SK-N-SH treated with all-trans-retinoic acid at 6 μM for 48 hours (cell line): ENCODE measurements around the gene SLC25A42.

Source experiments
- ATAC-seq: fragments of 200-7000 bp; cut with Tn5 transposase; 3 replicates; pipeline ENCODE4 v1.9.1; 2020; ENCODE audit warnings: mild to moderate bottlenecking, moderate library complexity
- ARNTL ChIP-seq: fragments of 450-650 bp; formaldehyde crosslinking; IDR thresholded peaks from 2 replicates; pipeline ENCODE4 v1.5.0; 2020; ENCODE audit warnings: low read depth, mild to moderate bottlenecking, moderate library complexity, borderline replicate concordance
- BACH2 ChIP-seq: fragments of 250-450 bp; sonication (Bioruptor Pico); IDR thresholded peaks from 2 replicates; pipeline ENCODE4 v1.9.0; 2021; ENCODE audit warnings: mild to moderate bottlenecking, borderline replicate concordance
- CSDC2 ChIP-seq: fragments of 250-450 bp; sonication (Bioruptor Pico); IDR thresholded peaks from 2 replicates; pipeline ENCODE4 v1.5.0; 2020; ENCODE audit warnings: mild to moderate bottlenecking, moderate library complexity
- ESRRG ChIP-seq: fragments of 250-450 bp; sonication (Bioruptor Pico); IDR thresholded peaks from 2 replicates; pipeline ENCODE4 v1.6.1; 2021; ENCODE audit warnings: mild to moderate bottlenecking
- GLIS3 ChIP-seq: fragments of 250-450 bp; sonication (Bioruptor Pico); IDR thresholded peaks from 2 replicates; pipeline ENCODE4 v1.5.0; 2020; ENCODE audit warnings: mild to moderate bottlenecking, moderate library complexity
- ISL1 ChIP-seq: fragments of 250-450 bp; sonication (Bioruptor Pico); IDR thresholded peaks from 2 replicates; pipeline ENCODE4 v2.1.2; 2022; ENCODE audit warnings: mild to moderate bottlenecking, moderate library complexity
- OSR1 ChIP-seq: fragments of 250-450 bp; sonication (Bioruptor Pico); IDR thresholded peaks from 2 replicates; pipeline ENCODE4 v1.8.0; 2022; ENCODE audit warnings: moderate library complexity, mild to moderate bottlenecking, inconsistent platforms
- PPARA ChIP-seq: fragments of 250-450 bp; sonication (Bioruptor Pico); IDR thresholded peaks from 2 replicates; pipeline ENCODE4 v1.5.0; 2020; ENCODE audit warnings: mild to moderate bottlenecking, borderline replicate concordance
- RARB ChIP-seq: fragments of 250-450 bp; sonication (Bioruptor Pico); IDR thresholded peaks from 2 replicates; pipeline ENCODE4 v1.8.0; 2021; ENCODE audit warnings: mild to moderate bottlenecking, moderate library complexity
- SNAI2 ChIP-seq: fragments of 250-450 bp; sonication (Bioruptor Pico); IDR thresholded peaks from 2 replicates; pipeline ENCODE4 v1.5.0; 2020; ENCODE audit warnings: mild to moderate bottlenecking, moderate library complexity
- TCF4 ChIP-seq: fragments of 250-450 bp; sonication (Bioruptor Pico); IDR thresholded peaks from 2 replicates; pipeline ENCODE4 v1.8.0; 2021; ENCODE audit warnings: mild to moderate bottlenecking, moderate library complexity, borderline replicate concordance
- TOX ChIP-seq: fragments of 250-450 bp; sonication (Bioruptor Pico); IDR thresholded peaks from 2 replicates; pipeline ENCODE4 v1.8.0; 2021; ENCODE audit warnings: mild to moderate bottlenecking, moderate library complexity, borderline replicate concordance
- ZC3H10 ChIP-seq: fragments of 250-450 bp; sonication (Bioruptor Pico); IDR thresholded peaks from 2 replicates; pipeline ENCODE4 v1.5.1; 2021; ENCODE audit warnings: mild to moderate bottlenecking, moderate library complexity
- ZFP3 ChIP-seq: fragments of 250-450 bp; sonication (Bioruptor Pico); IDR thresholded peaks from 2 replicates; pipeline ENCODE4 v1.5.0; 2020; ENCODE audit warnings: mild to moderate bottlenecking, moderate library complexity
- ZFP30 ChIP-seq: fragments of 450-650 bp; formaldehyde crosslinking; IDR thresholded peaks from 2 replicates; pipeline ENCODE4 v1.5.0; 2022; ENCODE audit warnings: mild to moderate bottlenecking, moderate library complexity
- ZNF565 ChIP-seq: fragments of 450-650 bp; formaldehyde crosslinking; conservative IDR thresholded peaks from 2 replicates; pipeline ENCODE4 v1.5.0; 2020; ENCODE audit warnings: low read depth, mild to moderate bottlenecking, moderate library complexity
- ZNF8 ChIP-seq: fragments of 450-650 bp; formaldehyde crosslinking; IDR thresholded peaks from 2 replicates; pipeline ENCODE4 v1.5.0; 2020; ENCODE audit warnings: mild to moderate bottlenecking, moderate library complexity
- TF ChIP-seq, protein P1 (sequence below): fragments of 250-450 bp; sonication (Bioruptor Pico); IDR thresholded peaks from 2 replicates; pipeline ENCODE4 v1.5.1; 2021; ENCODE audit warnings: mild to moderate bottlenecking, moderate library complexity
- TF ChIP-seq, protein P2 (sequence below): fragments of 250-450 bp; sonication (Bioruptor Pico); IDR thresholded peaks from 2 replicates; pipeline ENCODE4 v1.8.0; 2021; ENCODE audit warnings: low read depth, mild to moderate bottlenecking, moderate library complexity, borderline replicate concordance
- TF ChIP-seq, protein P3 (sequence below): fragments of 250-450 bp; sonication (Bioruptor Pico); IDR thresholded peaks from 2 replicates; pipeline ENCODE4 v1.8.0; 2020; ENCODE audit warnings: mild to moderate bottlenecking, moderate library complexity, borderline replicate concordance
- TF ChIP-seq, protein P4 (sequence below): fragments of 250-450 bp; sonication (Bioruptor Pico); IDR thresholded peaks from 2 replicates; pipeline ENCODE4 v1.5.0; 2020; ENCODE audit warnings: mild to moderate bottlenecking, moderate library complexity
- TF ChIP-seq, protein P5 (sequence below): fragments of 250-450 bp; sonication (Bioruptor Pico); IDR thresholded peaks from 2 replicates; pipeline ENCODE4 v1.5.1; 2020; ENCODE audit warnings: low read depth, mild to moderate bottlenecking, moderate library complexity

SLC25A42 gene

DNA sequence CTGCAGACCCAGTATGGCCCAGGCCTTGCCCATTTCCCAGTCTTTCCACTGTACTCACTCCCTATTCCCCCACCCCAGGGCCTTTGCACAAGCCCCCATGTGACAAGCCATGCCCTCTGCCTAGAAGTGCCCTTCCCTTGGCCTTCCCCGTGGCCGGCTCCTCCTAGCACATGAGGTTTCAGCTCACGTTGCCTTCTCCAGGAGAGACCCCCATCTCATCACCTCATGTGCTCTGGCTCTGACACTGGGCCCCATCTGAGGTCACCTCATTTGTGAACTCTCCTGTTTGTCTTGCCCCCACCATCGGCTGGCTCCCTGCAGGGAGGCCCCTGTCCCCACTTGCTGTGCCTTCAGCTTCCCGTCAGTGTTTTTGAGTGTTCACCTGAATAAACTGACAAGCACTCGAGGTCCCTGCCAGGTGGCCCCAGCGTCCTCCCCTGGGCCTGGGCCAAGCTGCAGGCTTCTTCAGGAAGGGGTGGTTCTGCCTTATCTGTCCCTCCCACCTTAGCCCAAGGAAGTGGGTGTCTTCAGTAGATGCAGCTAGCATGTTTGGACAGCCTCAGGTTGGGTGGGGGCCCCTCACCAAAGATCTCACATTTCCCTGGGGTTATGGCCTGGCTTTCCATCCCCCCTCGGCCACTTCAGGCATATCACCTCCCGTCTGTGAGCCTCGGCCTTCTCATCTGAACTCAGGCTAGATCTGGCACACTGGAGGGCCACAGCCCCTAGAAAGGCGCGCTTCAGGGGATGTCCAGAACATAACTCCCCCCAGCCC is 3.8 kb upstream of the SLC25A42 start:
- TF ChIP-seq, protein P1, sequence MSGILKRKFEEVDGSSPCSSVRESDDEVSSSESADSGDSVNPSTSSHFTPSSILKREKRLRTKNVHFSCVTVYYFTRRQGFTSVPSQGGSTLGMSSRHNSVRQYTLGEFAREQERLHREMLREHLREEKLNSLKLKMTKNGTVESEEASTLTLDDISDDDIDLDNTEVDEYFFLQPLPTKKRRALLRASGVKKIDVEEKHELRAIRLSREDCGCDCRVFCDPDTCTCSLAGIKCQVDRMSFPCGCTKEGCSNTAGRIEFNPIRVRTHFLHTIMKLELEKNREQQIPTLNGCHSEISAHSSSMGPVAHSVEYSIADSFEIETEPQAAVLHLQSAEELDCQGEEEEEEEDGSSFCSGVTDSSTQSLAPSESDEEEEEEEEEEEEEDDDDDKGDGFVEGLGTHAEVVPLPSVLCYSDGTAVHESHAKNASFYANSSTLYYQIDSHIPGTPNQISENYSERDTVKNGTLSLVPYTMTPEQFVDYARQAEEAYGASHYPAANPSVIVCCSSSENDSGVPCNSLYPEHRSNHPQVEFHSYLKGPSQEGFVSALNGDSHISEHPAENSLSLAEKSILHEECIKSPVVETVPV (CRISPR knock-in tag) = no peak
- TF ChIP-seq CSDC2 (no peak), ARNTL (CRISPR knock-in tag) (no peak), ESRRG (CRISPR knock-in tag) (no peak), TCF4 (CRISPR knock-in tag) (no peak), OSR1 (CRISPR knock-in tag) (no peak), TOX (CRISPR knock-in tag) (no peak), RARB (CRISPR knock-in tag) (no peak), PPARA (CRISPR knock-in tag) (no peak), ISL1 (CRISPR knock-in tag) (no peak), BACH2 (CRISPR knock-in tag) (no peak), ZFP3 (CRISPR knock-in tag) (no peak), ZFP30 (CRISPR knock-in tag) (no peak)
- TF ChIP-seq, protein P2, sequence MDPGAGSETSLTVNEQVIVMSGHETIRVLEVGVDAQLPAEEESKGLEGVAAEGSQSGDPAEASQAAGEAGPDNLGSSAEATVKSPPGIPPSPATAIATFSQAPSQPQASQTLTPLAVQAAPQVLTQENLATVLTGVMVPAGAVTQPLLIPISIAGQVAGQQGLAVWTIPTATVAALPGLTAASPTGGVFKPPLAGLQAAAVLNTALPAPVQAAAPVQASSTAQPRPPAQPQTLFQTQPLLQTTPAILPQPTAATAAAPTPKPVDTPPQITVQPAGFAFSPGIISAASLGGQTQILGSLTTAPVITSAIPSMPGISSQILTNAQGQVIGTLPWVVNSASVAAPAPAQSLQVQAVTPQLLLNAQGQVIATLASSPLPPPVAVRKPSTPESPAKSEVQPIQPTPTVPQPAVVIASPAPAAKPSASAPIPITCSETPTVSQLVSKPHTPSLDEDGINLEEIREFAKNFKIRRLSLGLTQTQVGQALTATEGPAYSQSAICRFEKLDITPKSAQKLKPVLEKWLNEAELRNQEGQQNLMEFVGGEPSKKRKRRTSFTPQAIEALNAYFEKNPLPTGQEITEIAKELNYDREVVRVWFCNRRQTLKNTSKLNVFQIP (CRISPR knock-in tag) = no peak
- TF ChIP-seq, protein P3, sequence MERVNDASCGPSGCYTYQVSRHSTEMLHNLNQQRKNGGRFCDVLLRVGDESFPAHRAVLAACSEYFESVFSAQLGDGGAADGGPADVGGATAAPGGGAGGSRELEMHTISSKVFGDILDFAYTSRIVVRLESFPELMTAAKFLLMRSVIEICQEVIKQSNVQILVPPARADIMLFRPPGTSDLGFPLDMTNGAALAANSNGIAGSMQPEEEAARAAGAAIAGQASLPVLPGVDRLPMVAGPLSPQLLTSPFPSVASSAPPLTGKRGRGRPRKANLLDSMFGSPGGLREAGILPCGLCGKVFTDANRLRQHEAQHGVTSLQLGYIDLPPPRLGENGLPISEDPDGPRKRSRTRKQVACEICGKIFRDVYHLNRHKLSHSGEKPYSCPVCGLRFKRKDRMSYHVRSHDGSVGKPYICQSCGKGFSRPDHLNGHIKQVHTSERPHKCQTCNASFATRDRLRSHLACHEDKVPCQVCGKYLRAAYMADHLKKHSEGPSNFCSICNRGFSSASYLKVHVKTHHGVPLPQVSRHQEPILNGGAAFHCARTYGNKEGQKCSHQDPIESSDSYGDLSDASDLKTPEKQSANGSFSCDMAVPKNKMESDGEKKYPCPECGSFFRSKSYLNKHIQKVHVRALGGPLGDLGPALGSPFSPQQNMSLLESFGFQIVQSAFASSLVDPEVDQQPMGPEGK (CRISPR knock-in tag) = no peak
- TF ChIP-seq, protein P4, sequence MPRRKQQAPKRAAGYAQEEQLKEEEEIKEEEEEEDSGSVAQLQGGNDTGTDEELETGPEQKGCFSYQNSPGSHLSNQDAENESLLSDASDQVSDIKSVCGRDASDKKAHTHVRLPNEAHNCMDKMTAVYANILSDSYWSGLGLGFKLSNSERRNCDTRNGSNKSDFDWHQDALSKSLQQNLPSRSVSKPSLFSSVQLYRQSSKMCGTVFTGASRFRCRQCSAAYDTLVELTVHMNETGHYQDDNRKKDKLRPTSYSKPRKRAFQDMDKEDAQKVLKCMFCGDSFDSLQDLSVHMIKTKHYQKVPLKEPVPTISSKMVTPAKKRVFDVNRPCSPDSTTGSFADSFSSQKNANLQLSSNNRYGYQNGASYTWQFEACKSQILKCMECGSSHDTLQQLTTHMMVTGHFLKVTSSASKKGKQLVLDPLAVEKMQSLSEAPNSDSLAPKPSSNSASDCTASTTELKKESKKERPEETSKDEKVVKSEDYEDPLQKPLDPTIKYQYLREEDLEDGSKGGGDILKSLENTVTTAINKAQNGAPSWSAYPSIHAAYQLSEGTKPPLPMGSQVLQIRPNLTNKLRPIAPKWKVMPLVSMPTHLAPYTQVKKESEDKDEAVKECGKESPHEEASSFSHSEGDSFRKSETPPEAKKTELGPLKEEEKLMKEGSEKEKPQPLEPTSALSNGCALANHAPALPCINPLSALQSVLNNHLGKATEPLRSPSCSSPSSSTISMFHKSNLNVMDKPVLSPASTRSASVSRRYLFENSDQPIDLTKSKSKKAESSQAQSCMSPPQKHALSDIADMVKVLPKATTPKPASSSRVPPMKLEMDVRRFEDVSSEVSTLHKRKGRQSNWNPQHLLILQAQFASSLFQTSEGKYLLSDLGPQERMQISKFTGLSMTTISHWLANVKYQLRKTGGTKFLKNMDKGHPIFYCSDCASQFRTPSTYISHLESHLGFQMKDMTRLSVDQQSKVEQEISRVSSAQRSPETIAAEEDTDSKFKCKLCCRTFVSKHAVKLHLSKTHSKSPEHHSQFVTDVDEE (CRISPR knock-in tag) = no peak
- ATAC-seq = no peak

DNA sequence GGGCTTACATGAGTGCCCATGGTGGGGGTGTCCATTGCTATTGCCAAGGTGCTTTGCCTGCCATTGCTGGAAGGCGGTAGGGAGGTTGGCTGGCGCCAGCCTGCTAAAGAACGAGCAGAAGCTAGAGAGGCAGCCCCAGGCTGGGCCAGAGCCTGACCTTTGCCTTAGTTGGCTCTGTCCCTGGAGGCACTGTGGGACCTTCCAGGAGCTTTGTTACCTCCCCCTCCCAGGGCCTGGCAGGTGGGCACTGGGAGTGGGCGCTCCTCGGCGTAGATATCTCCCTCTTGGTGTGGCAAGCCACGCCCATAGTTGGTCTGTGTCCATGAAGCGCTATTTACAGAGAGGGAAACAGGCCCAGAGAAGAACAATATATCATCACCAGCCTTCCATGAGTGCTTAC is 2.3 kb upstream of the SLC25A42 start:
- ATAC-seq = no peak
- TF ChIP-seq ZC3H10 (CRISPR knock-in tag) (no peak), ZNF565 (CRISPR knock-in tag) (no peak), ARNTL (CRISPR knock-in tag) (no peak), PPARA (CRISPR knock-in tag) (no peak), SNAI2 (CRISPR knock-in tag) (no peak), TCF4 (CRISPR knock-in tag) (no peak), GLIS3 (CRISPR knock-in tag) (no peak), ZNF8 (CRISPR knock-in tag) (no peak)
- TF ChIP-seq, protein P5, sequence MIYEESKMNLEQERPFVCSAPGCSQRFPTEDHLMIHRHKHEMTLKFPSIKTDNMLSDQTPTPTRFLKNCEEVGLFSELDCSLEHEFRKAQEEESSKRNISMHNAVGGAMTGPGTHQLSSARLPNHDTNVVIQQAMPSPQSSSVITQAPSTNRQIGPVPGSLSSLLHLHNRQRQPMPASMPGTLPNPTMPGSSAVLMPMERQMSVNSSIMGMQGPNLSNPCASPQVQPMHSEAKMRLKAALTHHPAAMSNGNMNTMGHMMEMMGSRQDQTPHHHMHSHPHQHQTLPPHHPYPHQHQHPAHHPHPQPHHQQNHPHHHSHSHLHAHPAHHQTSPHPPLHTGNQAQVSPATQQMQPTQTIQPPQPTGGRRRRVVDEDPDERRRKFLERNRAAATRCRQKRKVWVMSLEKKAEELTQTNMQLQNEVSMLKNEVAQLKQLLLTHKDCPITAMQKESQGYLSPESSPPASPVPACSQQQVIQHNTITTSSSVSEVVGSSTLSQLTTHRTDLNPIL (CRISPR knock-in tag) = no peak
